HG03196 (cell line): ENCODE results near the gene NUDT22.

Source experiments
- ATAC-seq: cut with Tn5 transposase; IDR thresholded peaks from one replicate; pipeline ENCODE4 v1.9.1; 2021; ENCODE audit not compliant: unreplicated experiment

Gene NUDT22

DNA sequence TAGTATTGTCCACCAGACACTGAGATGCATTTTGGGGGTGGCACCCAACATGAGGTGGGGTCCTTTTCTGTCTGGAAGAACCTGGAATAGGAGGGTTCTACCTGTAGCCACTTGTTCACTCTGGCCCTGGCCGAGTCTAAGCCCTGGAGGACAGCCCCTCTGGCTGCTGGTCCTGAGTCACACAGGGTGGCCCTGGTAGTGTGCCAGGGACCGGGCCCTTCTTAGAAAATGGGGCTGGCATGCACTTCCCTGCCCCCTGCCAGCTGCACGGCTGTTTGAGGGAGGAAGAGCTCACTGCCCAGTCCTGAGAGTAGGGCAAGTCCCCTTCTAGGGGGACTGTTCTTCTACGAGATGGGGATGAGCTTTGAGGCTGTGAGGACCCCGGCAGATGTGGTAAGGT is 27.4 kb downstream of the NUDT22 start:
- no peak for ATAC-seq

DNA sequence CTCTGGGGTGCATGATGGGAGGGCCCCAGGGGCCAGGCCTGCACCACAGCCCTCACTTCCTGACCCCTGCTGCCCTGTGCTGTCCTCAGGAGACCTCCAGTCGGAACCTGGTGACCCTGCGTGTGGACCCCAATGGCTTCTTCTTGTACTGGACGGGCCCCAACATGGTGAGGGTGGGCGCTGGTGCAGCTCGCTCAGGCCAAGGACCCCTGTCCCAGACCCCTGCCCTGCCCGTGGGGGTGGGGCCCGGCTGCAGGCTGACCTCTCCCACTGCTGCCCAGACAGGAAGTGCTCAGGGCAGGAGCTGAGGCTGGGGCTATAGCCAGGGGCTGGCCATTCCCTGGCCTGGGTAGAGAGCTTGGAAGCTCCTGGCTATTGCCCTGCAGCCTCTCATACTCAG is 28.3 kb downstream of the NUDT22 start:
- ATAC-seq, result no peak

DNA sequence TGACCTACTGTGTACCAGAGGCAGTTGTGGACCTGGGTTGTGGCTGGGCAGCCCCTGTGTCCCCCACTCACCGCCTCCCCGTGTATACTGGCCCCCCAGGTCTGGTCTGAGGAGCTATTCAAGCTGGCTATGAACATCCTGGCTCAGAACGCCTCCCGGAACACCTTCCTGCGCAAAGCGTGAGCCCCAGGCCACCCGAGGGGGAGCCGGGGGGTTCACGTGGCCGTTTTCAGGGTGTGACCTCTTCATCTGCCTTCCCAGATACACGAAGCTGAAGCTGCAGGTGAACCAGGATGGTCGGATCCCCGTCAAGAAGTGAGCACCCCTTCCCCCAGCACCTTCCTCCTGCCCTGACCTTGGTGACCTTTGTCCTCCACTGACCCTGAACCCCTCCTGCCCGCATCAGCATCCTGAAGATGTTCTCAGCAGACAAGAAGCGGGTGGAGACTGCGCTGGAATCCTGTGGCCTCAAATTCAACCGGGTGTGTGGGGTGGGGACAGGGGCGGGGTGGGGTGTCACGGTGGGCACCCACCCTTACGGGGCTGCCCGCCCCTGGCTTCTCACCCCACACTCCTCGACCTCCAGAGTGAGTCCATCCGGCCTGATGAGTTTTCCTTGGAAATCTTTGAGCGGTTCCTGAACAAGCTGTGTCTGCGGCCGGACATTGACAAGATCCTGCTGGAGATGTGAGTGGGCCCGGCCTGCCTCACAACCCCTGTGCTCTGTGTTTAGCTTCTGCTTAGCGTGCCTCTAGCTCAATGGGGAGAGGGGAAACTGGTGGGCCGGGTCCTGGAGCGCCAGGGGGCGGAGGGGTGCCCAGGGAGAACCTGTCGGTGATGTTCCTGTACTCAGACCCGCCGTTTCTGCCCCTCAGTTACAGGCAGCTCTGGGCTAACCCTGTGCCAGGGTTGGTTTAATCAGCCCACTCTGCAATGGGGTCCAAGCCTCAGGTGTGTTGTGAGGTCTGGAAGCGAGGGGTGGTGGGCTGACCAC is 29.4 kb downstream of the NUDT22 start:
- no peak for ATAC-seq

DNA sequence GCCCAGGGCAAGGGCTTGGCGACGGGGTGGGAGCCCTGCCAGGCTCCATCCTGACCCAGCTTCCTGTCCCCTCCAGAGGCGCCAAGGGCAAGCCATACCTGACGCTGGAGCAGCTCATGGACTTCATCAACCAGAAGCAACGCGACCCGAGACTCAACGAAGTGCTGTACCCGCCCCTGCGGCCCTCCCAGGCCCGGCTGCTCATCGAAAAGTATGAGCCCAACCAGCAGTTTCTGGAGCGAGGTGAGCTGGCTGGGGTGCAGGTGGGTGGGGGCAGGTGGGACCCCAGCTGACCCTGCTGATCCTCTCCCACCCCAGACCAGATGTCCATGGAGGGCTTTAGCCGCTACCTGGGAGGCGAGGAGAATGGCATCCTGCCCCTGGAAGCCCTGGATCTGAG is 30.2 kb downstream of the NUDT22 start:
- no peak for ATAC-seq

DNA sequence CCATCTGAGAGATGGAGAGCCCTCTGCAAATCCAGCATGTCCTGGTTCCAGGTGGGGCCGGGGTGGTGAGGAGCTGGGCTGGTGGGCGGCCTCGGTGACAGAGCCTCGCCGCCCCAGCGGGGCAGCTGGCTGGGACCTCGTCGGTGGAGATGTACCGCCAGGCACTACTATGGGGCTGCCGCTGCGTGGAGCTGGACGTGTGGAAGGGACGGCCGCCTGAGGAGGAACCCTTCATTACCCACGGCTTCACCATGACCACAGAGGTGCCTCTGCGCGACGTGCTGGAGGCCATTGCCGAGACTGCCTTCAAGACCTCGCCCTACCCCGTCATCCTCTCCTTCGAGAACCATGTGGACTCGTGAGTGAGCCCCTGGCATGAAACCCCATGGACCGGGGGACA is 32.3 kb downstream of the NUDT22 start:
- no peak for ATAC-seq

DNA sequence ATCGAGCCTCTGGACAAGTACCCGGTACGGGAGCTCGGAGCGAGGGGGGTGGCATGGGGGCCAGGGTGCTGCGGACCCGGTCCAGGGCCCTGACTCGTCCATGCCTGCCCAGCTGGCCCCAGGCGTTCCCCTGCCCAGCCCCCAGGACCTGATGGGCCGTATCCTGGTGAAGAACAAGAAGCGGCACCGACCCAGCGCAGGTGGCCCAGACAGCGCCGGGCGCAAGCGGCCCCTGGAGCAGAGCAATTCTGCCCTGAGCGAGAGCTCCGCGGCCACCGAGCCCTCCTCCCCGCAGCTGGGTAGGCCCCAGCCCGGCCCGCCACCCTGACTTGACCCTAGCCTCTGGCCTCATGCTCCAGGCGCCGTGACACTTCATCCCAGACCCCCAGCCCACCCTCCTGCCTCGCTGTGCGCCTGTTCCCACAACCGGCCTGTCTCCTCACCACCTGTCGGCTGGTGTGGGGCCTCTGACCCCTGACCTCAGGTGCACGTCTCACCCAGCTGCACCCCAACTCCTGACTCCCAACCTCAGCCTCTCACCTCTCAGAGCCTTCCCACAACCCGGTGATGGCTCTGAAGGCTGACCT is 33.0 kb downstream of the NUDT22 start:
- ATAC-seq, result no peak

DNA sequence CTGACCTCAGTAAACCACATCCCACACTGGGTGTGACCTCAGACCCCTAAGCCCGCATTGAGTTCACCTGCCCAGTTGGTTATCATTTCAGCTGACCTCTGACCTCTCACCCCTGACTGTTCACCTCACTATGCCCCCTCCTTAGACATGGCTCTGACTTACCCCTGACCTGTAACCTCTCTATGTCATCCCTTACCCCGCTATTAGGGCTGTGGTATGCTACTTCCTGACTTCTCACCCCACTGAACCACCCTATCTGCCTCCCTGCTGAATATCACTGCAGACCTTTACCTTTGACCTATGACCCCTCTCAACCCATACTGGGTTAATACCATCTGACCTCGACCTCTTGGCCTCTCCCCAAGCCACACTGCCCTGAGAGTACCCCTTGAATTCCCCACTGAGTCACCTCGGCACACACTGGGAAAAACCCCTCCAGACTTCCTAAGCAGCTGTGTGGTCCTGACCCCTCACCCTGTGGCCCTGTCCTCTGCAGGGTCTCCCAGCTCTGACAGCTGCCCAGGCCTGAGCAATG is 33.5 kb downstream of the NUDT22 start:
- no peak for ATAC-seq

DNA sequence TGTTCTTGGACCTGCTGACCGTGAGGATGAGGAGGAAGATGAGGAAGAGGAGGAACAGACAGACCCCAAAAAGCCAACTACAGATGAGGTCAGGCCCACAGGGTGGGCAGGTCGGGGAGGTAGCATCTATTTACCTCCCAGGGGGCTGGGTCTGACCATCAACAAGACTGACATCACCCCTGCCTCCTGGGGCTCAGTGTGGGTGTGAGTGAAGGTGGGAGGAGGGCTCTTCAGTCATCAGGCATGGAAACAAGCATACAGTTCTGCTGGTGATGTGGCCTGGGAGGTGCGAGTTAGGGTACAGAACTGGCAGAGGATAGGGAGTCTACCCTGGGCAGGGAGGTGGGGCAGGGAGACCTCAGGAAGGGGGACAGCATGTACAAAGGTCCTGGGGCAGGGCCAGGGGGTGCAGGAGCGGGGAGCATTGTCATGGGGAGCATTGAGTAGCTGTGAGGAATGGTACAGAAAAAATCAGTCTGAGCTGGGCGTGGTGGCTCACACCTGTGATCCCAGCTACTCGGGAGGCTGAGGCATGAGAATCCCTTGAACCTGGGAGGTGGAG is 34.2 kb downstream of the NUDT22 start:
- no peak for ATAC-seq

DNA sequence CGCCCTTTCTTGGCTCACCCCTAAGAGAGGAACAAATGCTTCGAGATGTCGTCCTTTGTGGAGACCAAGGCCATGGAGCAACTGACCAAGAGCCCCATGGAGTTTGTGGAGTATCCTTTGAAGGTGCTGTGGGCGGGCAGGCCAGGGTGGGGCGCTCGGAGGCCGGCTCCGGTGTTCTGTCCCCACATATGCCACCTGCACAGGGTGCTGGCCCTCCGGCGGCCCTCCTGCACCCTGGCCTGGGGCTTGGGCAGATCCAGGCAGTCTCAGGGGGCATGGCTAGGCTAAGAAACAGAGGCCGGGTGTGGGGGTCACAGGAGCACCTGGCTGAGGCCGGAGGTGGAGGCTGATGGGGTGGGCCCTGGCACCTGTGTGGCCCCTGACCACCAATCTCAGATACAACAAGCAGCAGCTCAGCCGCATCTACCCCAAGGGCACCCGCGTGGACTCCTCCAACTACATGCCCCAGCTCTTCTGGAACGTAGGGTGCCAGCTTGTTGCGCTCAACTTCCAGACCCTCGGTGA is 35.5 kb downstream of the NUDT22 start:
- no peak for ATAC-seq

DNA sequence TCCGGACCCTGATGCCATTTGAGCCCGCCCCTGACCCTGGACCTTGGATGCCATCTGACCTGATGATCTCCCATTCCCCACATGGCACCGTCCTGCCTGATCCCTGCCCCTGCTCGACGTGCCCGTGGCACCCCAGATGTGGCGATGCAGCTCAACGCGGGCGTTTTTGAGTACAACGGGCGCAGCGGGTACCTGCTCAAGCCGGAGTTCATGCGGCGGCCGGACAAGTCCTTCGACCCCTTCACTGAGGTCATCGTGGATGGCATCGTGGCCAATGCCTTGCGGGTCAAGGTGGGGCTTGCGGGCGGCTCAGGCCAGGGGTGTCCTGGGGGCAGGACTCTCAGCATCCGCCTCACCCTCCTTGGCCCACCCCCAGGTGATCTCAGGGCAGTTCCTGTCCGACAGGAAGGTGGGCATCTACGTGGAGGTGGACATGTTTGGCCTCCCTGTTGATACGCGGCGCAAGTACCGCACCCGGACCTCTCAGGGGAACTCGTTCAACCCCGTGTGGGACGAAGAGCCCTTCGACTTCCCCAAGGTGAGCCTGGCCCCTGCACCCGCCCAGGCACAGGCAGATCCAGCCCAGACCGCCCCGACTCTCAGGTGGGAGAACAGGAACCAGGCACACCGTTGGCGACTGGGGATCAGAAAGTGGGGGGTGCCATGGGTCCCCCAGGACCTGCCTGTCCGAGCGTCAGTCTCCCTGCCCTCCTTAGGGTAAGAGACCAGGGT is 36.4 kb downstream of the NUDT22 start:
- ATAC-seq, result no peak

DNA sequence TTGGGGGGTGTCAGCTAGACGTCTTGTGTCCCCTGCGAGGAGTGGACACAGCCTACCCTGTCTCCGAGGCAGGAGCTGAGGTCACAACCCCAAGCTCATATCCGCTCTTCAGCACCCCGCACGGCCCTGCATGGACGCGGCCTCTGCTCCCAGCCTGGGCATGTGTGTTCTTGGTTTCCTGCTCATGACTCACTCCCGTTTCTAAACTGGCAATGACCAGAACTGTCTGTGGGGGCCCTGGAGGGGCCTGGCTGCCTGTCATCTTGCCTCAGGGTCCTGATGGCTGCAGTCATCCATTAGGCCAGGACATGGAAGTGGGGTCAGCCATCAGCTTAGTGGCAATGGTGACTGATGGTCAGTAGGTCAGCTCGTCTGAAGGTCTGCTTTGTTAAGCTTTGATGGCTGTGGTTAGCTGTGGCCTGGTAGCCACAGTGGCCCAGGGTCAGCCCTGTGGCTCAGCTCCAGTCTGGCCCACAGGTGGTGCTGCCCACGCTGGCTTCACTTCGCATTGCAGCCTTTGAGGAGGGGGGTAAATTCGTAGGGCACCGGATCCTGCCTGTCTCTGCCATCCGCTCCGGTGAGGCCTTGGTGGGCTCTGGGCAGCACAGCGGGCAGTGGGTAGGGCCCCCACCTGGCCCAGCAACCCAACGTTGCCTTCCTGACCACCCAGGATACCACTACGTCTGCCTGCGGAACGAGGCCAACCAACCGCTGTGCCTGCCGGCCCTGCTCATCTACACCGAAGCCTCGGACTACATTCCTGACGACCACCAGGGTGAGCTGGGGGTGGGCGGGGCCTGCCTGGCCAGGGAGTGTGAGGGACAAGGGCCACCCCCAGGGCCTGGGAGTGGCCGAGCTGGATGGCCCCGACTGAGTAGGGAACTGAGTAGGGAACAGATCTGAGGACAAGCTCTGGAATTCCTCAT is 37.2 kb downstream of the NUDT22 start:
- no peak for ATAC-seq

DNA sequence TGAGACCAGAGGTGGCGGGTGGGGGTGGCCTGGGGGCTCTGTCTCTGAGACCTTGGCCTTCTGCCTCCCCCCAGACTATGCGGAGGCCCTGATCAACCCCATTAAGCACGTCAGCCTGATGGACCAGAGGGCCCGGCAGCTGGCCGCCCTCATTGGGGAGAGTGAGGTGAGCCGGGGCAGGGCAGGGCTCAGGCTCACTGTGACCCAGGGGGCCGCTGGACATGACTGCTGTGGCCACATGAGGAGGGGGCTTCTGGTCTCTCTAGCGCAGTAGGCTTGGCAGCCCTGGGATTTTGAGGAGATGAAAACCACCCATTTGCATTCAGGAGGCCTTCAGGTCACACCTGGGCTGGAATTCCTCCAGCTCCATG is 37.9 kb downstream of the NUDT22 start:
- no peak for ATAC-seq

DNA sequence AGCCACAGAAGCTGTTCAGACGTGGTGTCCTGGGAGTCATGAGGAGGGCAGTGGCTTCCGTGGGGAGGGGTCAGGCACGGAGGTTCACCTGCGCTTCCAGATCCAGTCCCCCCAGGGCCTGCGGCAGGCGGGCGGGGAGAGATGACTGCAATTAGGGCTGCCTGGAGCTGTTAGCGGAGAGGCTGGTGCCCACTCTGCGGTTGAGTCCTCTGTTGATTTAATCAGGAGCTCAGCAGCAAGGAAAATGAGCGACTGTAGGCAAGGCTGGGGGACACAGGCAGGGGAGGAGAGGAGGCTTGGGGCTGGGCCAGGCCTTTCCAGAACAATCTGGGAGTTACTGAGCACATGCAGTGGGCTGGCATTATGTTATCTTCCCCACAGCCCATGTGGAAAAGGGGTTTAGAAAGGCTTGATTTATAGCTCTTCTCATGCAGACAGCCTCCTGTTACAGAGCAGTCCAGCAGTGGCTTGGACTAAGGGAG is 38.3 kb downstream of the NUDT22 start:
- no peak for ATAC-seq

DNA sequence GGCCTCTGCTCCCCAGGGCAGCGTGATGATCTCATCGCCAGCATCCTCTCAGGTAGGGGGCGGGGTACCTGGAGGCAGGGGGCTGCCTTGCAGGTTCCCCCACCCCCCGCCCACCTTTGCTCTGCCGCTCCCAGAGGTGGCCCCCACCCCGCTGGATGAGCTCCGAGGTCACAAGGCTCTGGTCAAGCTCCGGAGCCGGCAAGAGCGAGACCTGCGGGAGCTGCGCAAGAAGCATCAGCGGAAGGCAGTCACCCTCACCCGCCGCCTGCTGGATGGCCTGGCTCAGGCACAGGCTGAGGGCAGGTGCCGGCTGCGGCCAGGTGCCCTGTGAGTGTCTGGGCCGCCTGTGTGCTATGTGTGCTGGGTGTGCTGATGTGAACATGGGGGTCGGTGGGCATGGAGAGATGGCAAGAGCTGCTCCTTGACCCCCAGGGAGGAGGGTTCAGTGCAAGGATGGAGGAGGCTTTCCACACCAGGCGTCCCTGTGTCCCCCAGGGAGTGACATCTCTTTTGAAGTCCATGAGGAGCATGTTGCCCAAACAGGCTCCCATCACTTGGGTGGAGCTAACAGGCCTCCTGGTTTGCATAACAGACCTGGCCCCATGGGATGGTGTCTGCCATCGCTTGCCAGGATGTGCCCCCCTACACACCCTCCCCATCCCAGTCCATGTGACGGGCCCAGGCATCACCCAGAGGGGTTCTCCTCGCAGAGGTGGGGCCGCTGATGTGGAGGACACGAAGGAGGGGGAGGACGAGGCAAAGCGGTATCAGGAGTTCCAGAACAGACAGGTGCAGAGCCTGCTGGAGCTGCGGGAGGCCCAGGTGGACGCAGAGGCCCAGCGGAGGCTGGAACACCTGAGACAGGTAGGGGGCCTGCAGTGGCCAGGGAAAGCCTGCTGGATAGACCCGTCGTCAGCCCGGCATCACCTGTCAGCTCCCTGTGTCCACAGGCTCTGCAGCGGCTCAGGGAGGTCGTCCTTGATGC is 39.4 kb downstream of the NUDT22 start:
- no peak for ATAC-seq

DNA sequence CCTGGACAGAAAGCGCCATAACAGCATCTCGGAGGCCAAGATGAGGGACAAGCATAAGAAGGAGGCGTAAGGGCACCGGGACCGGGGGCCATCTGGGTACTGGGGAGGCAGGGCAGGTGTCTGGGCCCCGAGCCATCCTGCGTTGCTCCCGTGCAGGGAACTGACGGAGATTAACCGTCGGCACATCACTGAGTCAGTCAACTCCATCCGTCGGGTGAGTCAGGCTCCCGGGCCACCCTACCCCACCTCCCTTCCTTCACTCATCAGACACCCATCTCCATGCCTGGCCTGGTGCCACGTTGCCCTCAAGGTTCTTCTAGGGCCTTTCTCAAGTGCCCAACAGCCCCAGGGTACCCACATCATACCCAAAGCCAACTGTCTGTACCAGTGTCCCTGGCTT is 40.3 kb downstream of the NUDT22 start:
- ATAC-seq, result no peak

DNA sequence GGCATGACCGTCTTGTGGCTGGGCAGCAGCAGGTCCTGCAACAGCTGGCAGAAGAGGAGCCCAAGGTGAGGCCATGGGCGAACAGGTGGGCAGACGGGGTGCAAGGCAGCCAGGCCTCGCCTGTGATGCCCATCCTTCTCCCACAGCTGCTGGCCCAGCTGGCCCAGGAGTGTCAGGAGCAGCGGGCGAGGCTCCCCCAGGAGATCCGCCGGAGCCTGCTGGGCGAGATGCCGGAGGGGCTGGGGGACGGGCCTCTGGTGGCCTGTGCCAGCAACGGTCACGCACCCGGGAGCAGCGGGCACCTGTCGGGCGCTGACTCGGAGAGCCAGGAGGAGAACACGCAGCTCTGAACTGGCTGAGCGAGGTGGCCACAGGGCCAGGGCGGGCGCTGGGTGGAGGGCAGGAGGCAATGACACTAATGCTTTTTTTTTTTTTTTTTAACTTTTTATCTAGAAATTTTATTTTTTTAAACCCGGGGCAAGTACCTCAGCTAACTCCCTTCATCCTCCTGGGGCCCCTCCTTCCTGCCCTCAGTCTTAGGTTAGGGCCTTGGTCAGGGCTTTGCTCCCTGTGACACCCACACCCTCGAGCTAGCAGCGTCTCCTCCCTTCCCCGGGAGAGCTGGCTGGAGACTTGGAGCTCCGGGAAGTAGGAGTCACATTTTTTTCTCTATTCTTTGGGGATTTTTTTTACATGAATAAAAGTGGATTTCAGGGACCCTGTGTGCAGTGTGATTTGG is 41.3 kb downstream of the NUDT22 start:
- no peak for ATAC-seq

DNA sequence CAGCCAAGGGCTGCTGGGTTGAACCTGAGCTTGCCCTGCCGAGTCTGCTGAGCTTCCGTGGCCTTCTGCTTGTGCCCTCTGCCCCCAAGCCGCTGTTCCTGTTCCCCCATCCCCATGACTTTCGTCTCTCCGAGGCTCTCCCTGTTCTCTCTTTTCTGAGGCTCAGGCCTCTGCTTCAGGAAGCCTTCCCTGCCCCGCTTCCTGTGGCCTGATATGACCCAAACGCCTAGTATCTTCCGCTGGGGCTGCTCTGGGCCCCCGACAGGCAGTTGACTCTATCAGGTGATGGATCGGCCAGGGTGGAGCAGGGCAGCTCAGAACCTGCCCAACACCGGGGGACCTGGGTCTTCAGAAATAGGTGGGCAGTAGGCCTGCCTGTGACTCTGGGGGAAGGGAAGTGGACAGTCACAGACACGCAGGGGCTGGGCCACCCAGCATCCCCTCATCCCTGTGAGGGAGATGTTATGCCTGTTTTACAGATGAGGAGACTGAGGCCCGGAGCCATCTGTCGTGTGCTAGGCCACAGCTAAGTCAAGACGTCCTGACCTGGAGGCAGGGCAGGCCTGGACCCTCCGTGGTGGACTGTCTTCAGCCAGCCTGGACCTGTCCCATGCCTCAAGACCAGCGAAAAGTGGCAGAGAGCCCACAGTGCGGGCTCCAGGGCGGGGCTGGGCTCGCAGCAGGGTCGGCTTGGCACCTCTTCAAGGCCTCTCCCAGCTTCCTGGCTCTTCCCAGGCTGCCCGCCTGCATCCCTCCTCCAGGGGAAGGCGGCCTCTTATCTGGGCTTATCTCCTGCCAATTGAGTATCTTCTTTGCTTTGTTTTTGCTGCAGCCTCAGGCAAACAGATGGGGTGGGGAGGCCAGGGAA is 42.2 kb downstream of the NUDT22 start:
- ATAC-seq, result no peak
